Right hindlimb (tissue), 1 donor: ENCODE measurements around the gene TMPRSS5.
A peak's percentile ranks its signal among the peaks of the same experiment; 100 is the strongest.
"Not testable (repeated sequence)": the region's sequence is repeated elsewhere in the genome, so short reads cannot be mapped to it uniquely, and the experiment has no call there.

ENCODE experiments used
- DNase-seq: peaks from one replicate; pipeline ENCODE4 v3.0.0-alpha.2; 2018

Gene TMPRSS5

DNA sequence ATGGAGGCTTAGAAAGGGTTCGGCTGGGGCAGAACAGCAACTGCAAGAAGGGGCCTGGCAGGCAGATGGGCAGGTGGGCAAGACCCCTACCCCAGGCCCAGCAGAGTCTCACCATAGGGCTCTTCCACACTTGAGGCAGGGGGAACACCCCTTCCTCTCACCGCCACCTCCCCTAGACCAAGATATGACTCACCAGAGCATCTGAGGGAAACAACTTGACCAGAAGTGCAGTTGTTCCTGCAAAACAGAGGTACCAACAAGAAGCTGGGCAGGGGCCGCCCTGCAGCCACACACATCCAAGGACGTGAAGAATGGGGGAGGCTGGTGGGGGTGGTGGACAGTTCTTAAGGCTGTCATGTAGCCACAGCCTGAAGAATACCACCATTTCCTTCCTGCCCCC, 10.9 kb downstream of the TMPRSS5 start:
- DNase-seq: no peak

DNA sequence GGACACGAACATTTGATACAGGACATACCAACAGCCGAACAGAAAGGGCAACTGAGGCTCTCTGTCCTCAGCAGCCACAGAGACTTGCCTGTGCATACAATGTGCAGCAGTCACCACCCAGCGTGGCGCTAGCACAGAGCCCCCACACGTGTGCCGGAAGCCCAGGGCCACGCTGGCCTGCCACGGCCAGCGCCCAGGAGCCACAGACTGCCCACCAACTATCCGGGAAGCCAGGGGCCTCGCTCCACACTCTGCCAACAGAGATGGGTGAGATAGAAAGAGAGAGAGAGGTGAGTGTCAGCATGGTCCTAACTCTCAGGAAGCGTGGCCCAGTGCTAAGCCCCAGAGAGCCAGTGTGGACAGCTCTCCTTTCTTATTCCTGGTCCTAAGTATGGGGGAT, 11.7 kb downstream of the TMPRSS5 start:
- DNase-seq: no peak

DNA sequence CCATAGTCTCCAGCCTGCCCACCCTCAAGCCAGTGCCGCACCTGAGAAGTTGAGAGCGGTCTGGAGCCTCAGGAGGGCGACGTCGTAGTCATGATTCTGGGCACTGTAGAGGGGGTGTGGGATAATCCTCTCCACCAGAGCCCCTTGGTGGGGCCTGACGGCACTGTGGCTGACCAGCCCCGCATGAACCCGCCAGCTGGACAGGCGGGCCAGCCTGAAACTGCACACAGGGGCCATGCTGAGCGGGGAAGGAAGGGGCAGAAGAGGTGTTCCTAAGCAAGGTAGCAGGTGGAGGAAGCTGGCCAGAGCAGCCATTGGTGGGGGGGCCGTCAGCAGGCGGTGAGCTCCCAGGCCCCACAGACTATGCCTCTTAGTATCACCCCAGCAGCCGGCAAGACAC, 13.1 kb downstream of the TMPRSS5 start:
- DNase-seq: no peak

DNA sequence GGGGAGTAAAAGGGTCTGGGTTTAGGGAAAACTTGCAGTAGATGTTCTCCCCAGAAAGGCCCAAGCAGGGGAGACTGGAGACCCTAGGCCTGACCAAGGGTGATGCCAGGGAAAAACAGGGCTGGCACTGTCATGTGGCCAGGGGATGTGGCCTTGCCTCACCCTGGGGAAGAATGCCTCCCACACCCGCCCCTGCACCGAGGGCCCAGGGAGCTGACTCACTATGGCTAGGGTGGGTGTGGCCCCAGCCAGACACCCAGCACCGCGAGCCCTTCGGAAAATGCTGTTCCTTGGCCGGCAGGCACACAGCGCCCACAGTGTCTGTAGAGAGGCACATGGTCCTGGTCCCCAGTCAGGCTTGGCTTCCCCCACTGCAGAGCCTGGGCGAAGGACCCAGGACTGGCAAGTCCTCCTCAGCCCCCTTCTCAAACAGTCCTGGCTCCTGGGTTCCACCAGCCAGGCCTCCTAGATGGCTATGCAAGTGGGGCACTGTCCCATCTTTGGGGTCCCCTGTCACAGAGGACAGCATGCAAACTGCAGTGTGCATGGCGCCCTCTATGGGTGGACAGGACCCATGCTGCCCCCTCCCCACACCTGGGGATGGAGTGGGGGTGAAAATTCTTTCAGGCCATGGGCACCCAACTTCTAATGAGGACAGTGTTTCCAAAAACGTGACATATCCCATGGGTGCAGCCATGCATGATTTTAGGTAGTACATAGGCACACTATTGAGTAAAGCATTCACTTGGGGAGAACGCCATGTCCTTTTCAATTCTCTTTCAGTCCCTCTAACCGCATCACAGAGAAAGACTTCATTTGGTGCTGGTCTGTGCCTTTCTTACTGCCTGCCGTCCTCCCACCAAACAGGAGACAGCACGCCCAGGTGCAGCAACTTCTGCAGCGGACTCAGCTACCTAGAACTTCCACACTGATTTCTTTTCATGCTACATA, 15.2 kb downstream of the TMPRSS5 start:
- DNase-seq: peak; percentile 37

DNA sequence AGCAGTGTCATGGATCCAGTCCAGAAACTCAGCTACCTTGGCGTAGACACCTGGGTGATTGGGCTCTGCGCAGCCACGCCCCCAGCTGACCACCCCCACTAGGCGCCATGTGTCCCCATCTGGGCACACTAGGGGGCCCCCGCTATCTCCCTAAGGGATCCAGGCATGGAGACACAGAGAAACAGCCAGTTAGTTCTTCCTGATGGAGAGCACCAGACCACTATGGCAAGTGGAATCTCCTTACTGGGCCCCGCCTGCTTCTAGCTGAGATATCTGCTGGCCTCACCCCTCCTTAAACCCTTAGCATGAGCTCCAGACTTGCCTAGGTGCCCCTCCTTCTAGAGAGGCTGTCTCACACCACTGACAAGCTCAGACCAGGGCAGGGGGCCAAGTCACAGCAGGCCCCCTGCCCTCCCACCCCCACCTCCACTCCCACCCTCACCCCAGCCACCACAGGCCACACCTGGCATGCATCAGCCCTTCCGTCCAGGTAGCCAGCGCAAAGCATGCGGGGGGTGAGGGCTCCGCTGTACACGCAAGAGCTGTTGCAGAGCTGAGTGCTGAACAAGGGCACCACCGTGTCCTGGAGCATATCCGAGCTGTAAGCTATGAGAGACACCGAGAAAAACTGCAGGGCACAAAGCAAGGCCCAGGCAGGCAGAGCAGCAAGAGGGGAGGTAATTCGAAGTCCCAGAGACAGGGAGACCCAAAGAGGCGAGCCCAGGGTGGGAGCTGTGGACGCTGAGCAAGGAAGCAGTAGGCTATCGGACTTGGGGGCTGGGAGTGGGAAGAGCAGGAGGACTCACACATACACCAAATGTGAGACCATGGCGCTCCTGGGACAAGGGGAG, 16.1 kb downstream of the TMPRSS5 start:
- no peak for DNase-seq

DNA sequence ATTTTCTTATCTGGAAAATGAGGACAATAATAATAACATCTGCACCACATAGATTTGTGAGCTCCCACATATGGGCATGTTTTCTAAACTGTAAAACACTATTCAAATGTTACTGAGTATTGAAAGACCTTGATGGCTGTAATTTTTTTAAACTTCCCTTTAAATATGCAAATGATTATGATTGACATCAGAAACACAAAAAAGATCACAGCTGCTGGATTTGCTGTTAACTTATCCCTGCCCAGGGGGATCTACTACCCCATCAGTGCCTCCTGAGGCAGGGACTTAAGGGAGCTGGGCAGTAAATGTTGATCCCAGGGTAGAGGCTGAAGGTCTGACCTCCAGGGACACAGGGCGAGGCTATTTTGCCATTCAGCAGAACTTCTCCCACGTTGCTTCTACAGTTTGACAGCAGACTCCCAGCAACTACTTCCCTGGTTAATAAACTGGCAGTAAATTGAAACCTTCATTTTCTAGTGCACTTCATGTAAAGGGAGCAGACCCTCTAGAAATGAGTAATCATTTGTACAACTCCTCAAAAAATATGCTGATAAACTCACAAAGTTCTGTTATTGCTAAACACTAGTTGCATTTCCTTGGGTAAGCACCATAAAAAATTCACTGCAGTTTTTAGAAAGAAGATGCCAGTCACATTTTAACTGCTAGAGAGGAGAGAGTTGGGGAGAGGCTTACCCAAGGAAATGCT, 20.3 kb downstream of the TMPRSS5 start:
- DNase-seq: no peak

DNA sequence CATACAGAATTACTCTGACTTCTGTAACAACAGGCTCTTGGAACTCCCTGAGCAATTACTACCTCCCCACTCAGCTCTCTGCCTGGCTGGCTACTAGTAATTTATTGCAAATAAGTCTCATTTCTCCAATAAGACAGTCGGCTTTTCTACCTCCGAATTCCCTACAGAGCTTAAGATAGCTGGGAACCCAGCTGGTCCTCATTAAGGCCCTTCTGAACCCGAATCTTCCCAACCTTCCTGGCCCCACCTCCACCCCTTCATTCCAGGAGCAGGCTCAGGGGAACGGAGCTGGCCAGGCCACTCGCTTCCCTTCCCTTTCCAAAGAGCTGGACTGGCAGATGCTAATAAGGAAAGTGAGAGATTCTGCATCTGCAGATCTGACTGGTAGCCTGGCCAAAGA, 21.6 kb downstream of the TMPRSS5 start:
- no peak for DNase-seq

DNA sequence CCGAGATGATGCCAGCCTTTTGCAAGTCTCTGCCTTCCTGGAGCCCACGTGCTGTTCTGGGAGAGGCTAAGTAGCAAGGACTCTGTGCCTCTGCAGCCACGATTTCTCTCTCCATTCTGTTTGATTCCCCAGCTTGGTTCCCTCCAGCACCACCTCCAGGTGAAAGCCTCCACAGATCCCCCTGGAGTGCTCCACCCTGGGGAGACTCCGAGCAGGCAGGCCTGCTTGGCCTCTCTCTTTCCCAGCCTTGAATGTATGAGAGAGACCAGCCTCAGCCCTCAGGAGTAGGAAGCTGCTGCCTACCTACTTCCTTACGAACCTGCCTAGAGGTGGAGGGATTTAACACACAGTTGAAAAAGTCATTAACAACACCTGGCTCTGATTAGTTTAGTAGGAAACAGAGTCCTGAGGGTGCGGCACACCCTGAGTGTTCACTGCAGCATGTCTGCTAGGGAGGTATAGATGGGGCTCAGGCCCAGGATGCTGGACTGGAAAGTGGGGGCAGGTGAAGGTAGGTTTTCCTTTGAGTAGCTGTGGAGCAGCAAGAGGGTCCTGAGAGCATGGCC, 22.5 kb downstream of the TMPRSS5 start:
- DNase-seq: no peak

DNA sequence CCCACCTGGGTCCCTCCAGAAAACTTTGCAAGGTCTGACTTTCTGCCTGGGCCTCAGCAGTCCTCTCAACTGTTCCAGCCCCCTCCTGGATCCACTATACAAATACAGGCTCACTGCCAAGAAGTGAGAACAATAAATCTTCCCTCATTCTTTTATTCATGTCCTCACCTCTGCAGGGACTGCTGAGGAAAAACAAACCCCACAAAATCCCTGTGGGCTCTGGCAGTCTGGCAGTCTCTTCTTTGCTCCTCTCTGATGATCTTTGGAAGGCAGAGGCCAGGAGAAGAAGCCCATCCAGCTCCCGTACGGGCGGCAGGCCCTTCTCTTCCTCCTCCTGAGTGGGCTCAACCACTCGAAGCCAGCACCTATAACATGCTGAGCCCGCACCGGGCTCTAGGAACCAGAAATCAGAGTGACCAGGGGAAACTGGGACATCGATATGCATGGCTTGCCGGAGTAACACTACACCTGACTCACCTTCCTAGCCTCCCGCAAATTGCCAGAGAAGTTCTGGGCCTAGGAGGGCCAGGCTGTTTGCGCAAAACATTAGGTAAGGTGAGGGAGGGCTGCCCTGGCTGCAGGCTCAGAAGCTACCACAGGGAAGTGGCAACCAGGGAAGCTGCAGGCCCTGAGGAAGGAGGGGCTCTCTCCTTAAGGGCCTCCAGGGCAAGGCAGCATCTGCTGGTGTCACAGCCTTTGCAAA, 24.2 kb downstream of the TMPRSS5 start:
- DNase-seq: no peak

DNA sequence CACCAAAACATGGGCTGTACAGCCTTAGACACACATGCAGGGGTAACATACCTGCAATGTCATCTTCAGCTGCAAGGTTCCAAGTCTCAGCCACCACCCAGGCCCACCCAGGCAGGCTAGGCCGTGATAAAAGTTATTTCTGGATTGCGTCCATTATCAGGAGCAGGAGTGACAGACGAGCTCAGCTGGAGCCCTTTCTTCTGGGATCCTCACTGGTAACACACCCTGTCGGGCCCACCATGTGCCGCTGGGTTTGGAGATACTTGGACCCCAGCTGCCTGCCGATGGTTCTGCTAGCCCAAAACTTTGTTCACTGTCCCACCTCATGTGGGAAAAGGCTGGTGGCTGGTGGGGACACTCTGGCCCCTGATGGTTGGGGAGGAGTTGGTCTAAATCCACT, 24.8 kb downstream of the TMPRSS5 start:
- no peak for DNase-seq

DNA sequence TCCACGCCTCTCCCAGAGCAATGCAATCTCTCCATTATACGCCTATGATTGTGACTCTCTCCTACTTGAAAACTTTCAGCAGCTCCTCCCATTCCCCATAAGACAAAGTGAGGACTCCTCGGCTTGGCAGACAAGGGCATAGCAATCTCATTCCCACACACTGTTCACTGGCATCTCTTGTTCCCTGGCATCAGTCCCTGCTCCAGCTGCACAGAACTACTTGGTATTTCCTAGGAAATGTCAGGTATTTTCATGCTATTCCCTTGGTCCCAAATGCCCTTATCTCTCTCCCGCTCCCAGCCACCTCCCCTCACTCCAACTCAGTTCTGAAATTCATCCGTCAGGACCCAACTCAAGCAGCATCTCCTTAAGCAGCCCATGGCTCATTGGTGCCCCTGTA, 28.4 kb downstream of the TMPRSS5 start:
- DNase-seq: no peak

DNA sequence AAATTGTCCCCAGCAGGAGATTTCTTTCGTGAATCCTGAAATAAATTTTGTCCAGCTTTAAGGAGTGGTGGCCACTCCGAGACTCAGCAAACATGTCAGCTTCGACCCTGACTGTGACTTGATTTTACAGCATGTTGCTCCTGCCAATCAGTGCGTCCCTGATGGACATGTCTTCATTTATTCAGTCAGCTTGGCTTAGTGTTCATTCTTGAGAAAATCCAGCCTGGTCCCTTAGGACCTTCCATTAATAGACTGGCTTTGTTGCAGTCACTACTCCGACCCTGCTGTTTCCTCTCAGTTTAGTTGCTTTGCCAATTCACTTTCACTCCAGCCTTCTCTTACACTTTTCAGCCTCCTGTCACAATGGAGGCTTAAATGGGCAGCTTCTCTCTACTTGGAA, 30.5 kb downstream of the TMPRSS5 start:
- no peak for DNase-seq

DNA sequence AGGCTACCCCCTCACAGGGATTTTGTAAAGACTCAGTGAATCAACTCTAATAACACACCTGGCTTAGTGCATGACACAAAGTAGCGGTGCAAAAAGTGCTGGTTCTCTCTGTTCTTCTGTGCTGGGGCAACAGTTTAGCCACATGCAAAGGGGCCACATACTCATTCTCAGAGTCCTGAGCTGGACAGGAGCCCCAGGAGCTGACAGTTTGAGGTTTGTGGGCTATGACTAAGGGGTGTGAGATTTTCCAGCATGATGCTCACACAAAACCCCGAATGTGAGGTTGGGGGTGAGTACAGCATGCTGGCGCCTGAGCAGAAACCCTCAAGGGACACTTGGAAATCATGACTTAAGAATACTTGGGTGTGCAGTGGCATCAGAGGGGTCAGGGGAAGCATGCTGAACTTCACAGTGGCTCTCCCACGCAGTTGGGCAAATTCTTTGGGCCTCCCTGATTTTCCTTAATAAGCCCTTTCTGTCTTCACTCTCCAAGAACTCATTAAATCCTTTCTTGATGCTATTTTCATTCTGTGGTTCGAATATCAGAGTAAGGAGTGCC, 31.0 kb downstream of the TMPRSS5 start:
- no peak for DNase-seq

DNA sequence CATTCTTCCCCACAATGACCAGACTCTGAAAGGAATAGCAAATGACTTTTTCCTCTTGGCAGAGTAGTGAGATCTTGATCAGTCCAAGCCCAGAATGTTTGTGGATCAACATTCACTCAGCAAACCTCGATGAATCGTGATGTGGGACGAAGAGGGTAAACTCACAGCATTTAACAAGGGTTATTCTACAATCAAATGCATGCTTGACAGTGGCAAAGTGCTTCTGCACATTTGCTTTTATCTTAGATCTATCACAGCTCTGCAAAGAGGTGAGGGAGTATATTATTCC, 31.8 kb downstream of the TMPRSS5 start:
- no peak for DNase-seq

DNA sequence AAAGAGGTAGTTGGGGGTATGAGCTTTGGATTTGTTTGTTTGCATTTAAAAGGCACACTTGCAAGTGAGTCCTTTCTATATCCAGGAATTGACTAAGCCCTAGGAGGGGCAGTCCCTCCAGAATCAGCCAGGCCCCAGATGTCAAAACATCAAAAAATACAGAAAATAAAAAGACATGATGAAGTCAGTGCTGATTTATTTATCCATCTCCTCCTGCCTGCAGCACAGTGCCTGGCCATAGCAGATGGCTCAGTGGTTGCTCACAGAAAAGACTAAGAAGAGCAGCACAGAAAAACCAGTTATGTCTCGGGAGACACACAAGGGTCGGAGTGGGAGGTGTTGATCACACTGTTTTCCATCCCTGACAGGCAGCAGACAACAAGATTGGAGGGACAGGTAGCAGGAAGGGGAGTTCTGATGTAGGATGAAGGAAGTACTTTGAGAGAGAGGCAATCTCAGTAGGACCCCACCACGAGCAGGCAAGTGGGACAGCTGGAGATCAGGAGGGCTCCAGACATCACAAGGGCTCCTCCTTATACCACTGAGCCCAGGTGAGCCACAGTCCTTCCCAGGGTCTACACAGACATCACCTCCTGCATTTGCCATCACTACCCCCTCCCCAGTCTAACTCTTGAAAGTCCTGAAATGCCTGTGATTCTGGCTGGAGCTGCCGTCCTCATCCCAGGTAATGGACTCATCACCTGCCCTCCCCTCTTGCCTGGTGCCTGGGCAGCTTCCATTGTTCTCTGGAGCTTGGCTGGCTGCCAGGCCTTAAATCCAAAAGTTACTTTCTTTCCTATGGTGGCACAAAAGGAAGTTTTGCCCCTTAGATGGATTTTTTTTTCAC, 32.3 kb downstream of the TMPRSS5 start:
- no peak for DNase-seq

DNA sequence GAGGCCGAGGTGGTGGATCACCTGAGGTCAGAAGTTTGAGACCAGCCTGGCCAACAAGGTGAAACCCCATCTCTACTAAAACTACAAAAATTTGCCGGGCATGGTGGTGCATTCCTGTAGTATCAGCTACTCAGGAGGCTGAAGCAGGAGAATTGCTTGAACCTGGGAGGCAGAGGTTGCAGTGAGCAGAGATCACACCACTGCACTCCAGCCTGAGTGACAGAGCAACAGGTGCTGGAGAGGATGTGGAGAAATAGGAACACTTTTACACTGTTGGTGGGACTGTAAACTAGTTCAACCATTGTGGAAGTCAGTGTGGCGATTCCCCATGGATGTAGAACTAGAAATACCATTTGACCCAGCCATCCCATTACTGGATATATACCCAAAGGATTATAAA, 34.2 kb downstream of the TMPRSS5 start:
- DNase-seq: not testable (repeated sequence)

DNA sequence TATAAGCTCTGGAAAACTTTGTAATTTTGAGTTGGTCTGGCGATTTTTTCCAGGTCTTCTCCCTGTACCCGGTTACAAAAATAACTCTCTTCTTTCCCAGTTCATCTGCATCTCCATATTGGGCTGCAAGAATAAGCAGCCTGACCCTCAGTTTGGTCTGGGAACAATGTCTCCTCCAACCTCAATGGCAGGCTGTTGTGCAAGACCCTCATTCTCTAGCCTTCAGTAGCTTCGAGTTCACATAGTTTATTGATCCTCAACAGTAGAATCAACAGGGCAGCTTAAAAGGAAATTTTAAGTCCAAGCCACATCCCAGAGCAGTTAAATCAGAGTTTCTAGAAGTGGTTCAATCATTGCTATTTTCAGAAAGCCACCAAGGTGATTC, 35.3 kb downstream of the TMPRSS5 start:
- DNase-seq: no peak

DNA sequence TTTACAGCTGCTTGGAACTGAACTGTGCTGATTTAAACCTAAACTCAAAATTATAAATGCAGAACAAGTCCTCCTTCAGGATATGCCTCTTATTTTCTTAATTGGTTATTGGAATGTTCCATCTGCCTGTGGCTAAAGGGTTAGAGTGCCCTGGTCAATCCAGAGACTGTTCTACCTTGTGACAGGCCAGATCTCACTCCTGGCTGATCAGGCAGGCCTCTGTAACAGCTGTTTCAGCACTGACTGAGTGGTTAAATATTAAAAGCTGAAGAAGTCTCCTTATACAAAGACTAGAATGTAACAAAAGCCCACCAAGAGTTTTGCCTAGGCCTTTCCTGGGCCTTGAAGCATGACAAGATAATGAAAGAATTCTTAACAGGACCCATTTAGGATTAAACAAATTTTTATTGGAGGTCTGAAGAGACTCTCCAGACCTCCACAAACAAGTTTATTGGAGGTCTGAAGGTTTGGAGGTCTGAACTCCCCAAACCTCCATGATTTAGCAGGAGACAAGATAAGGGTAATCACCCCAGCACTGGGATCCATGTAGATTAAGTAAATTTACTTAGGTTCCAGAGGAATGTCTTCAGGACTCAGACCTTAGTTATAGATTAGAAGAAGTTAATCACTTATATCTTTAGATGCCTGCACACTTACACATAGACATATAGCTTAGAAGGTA, 35.8 kb downstream of the TMPRSS5 start:
- DNase-seq: no peak

DNA sequence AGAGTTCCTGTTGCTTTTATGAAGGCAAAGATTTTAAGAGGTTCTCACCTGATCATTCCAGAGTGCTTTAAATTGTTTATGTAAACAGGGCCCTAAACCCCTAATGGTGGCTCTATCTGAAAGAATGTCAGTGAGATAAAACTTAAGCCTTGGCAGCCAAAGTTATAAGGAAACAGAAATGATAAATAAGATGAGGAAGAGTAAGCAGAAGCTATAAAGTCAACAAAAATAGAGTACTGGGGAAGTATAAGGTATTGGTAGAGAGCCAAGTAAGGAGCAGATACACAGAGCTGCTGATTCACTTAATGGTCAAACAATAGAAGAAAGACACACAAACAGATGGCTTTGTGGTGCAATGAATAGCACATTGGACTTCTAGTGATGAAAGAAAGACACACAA, 37.9 kb downstream of the TMPRSS5 start:
- no peak for DNase-seq

DNA sequence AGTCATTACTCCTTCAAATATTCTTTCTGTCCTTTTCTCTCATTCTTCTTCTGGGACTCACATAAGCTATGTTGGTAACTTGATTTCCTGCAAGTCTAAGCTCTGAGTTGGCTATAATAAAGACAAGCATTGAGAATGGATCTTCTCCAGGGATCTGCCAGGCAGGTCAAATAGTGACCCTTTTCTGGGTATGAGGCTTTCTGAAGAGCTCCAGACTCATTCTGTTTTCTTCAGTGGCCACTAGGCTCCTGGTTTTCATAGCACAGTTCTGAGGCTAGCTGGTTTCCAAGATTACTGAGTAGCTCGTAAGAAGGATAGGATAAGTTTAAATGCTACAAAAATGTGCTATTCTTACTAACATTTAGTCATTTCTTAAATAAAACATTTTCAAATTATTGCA, 38.3 kb downstream of the TMPRSS5 start:
- no peak for DNase-seq

DNA sequence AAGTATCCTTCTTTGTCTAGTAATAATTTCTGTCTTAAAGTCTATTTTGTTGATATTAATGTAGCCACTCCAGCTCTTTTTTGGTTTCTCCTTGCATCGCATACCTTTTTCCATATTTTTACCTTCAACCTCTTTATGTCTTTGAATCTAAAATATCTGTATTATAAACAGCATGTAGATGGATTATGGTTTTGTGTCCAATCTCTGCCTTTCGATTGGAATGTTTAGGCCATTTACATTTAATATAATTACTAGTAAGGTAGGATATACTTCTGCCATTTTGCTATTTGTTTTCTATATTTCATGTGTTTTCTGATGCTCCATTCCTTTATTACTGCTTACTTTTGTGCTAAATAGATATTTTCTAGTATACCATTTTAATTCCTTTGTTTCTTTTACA, 39.5 kb downstream of the TMPRSS5 start:
- no peak for DNase-seq
